ENCODE measurements around the gene EPN2. TPM values are rescaled to one million over a fixed set of nuclear protein-coding genes. Genes with fewer than 3 reads are reported as not detected.
"Not testable (repeated sequence)": the region's sequence is repeated elsewhere in the genome, so short reads cannot be mapped to it uniquely, and the experiment has no call there.

Gene EPN2
- 14.8 and 19.1 TPM in 2 replicates for total RNA-seq (2014; rRNA removed; shearing (Covaris generic); ENCODE audit: low replicate concordance)

DNA sequence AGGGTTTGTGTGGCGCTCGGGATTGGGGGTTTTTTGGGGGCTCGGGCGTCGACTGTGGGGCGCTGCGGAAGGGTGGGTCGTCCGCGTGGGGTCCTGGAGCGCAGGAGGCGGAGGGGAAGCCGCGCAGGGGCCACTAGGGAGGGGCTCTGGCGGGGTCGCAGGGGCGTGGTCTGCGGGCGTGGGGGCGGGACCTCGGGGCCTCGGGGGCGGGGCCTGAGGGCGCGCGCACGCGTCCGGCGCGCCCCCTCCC, at the start of gene EPN2:
Gene EPN2 (plus strand): TSS at position 228 of the 250 bp plus-strand sequence. CDS start 45,754 bp downstream, outside the sequence.
- DNase-seq (ENCODE audit: low read depth); in situ Hi-C loops (cut with HindIII; ENCODE audit: low pct_unique_long_range_greater_than_20kb, low sequenced_read_pairs): not testable (repeated sequence)

GRCh38 chr17:19187883-19188869, 49.0 kb upstream of the EPN2 start:
- in situ Hi-C loops (cut with HindIII; ENCODE audit: low pct_unique_long_range_greater_than_20kb, low sequenced_read_pairs); DNase-seq (ENCODE audit: low read depth): not testable (repeated sequence)

DNA sequence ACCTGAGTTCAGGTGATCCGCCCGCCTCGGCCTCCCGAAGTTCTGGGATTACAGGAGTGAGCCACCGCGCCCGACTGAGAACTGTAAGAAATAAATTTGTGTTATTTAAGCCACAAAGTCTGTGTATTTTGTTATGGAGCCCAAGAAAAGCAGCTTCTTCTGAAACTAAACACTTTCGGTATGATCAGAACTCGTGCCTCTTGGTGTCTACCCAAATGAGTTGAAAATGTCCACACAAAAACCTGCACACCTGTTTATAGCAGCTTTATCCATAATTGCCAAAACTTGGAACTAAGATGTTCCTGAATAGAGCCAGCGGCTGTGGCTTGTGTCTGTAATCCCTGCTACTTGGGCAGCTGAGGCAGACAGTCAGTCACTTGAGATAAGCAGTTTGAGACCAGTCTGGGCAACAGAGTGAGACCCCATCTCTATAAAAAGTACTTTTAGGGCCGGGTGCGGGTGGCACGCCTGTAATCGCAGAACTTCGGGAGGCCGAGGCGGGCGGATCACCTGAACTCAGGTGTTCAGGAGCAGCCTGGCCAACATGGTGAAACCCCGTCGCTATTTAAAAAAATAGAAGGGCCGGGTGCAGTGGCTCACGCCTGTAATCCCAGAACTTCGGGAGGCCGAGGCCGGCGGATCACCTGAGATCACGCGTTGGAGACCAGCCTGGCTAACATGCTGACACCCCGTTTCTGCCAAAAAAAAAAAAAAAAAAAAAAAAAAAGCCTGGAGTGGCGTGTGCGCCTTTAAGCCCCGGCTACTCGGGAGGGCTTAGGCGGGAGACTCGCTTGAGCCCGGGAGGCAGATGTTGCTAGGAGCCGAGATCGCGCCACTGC, 48.1 kb upstream of the EPN2 start:
- DNase-seq (ENCODE audit: low read depth); in situ Hi-C loops (cut with HindIII; ENCODE audit: low pct_unique_long_range_greater_than_20kb, low sequenced_read_pairs): not testable (repeated sequence)

GRCh38 chr17:19189781-19190405, 47.3 kb upstream of the EPN2 start:
- DNase-seq (ENCODE audit: low read depth); in situ Hi-C loops (cut with HindIII; ENCODE audit: low pct_unique_long_range_greater_than_20kb, low sequenced_read_pairs): not testable (repeated sequence)

DNA sequence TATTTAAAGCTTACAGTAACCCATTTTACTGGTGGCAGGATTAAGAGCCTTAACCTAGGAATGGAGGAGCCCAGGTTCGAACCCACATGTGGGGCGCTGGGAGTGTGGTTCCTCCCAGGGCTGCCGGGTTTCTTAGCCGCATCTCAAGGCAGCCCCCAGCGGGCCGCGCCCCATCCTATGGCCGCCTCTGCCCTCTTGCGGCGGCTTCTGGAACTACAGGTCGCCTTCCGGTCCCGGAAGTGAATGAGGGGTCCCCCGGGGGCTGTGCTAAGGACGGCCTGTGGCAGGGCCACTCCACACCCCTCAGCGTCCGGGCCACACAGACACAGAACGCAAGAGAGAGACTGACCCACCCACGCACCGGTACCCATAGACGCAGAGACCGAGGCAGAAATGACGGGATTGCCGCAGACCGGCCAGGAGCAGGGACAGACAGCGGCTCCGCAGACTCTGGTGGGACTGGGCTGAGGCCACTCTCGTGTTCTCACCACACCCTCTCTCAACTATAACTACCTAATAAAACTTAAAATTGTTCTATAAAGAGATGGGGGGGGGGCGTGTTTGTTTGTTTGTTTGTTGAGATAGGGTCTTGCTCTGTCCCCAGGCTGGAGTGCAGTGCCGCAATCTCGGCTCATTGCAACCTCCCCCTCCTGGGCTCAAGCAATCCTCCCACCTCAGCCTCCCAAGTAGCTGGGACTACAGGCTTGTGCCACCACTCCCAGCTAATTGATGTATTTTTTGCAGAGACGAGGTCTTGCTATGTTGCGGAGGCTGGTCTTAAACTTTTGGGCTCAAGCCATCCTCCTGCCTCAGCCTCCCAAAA, 40.6 kb upstream of the EPN2 start:
- in situ Hi-C loops (cut with HindIII; ENCODE audit: low pct_unique_long_range_greater_than_20kb, low sequenced_read_pairs); DNase-seq (ENCODE audit: low read depth): not testable (repeated sequence)

- in situ Hi-C loops (cut with HindIII; ENCODE audit: low pct_unique_long_range_greater_than_20kb, low sequenced_read_pairs); DNase-seq (ENCODE audit: low read depth): not testable (repeated sequence)
Observed at GRCh38 chr17:19202448-19202847, 34.7 kb upstream of the EPN2 start.

DNA sequence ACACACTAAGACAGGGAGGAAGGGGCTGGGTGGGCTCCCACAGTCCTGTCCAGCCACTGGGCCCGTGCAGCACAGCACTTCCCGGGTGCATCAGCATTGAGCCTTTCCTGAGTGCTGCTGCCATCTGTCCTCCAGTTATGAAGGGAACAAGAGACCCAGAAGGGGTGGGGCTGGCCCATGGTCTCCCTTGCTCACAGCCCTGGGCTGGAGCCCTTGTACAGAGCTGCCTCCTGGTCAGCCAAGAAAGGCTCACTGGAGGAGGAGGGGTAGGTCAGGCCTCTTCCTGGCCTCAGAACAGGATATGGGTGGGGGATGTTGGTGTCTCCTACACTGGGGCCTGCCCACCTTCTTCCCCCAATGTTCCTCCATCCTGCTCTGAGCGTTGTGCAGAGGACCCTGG, 33.7 kb upstream of the EPN2 start:
- DNase-seq (ENCODE audit: low read depth); in situ Hi-C loops (cut with HindIII; ENCODE audit: low pct_unique_long_range_greater_than_20kb, low sequenced_read_pairs): not testable (repeated sequence)

DNA sequence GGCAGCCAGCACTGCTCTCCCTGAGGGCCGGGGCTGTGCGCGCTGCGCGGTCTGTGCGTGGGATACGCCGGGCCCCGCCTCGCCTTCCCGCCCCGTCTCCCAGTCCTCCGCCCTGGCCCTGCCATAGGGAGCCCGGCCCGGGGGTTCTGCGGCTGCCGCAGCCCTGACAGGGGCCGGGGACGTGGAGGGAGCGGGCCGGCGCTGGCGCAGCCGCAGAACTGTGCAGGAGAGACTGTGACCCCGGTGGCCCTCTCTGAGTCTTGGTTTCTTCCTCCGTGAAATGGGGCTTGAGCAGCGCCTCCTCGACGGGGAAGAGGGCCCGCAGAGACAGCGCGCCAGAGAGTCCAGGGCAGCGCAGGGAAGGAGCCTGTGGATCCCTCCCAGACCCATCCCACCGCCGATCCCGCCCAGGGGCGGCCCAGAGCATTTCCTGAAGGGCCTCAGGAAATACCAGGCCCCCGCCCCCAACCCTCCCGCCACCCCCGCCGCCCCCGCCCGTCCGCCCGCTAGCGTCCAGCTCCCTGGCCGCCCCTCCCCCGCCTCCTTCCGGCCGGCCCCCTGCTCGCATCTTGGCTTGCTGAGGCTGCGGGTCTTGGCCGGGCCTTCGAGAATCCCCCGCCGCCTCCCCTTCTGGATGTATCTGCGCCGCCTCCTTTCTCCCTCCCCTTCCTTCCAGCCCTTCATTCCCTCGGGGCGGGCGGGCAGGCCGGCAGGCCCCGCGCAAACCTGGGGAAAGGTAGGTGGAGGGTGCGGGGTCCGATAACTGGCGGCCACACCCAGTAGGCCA, 21.9 kb upstream of the EPN2 start:
- in situ Hi-C loops (cut with HindIII; ENCODE audit: low pct_unique_long_range_greater_than_20kb, low sequenced_read_pairs) = not testable (repeated sequence)

DNA sequence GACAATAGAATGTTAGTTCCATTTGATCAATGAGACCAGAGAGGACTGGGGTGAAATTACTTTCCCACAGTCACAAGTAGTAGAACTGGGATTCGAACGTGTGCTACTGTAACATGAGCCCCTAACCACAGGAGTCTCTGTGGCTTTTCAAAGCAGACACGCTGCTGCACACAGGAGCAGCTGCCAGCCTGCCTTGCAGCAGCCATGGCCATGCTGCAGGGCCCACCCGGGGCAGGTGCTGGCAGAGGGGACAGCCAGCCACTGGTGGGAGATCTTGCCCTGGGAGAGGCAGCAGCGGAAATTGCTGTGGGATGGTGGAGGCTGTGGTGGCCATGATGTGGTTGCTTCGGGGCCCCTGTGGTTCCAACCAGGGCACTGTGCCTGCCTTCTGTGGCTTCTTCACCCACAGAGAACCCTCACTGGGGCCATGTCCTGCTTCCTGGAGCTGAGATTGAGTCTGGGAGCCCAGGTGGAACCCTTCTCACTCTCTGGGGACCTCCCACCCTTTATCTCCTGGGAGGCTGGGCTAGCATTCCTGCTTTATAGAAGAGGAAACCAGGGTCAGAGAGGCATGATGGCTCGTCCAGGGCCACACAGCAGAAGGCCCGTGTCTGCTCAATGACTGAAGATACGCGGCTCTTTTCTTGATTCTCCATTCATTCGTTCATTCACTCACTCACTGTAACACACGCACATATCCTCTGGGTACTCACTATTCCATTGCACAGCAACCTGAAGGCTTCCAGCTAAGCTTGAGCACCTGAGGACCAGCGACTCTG, 20.8 kb upstream of the EPN2 start:
- DNase-seq (ENCODE audit: low read depth); in situ Hi-C loops (cut with HindIII; ENCODE audit: low pct_unique_long_range_greater_than_20kb, low sequenced_read_pairs): not testable (repeated sequence)

More for the DNA sequence above, 21.9 kb upstream of the EPN2 start:
- not testable (repeated sequence) for DNase-seq (ENCODE audit: low read depth)

DNA sequence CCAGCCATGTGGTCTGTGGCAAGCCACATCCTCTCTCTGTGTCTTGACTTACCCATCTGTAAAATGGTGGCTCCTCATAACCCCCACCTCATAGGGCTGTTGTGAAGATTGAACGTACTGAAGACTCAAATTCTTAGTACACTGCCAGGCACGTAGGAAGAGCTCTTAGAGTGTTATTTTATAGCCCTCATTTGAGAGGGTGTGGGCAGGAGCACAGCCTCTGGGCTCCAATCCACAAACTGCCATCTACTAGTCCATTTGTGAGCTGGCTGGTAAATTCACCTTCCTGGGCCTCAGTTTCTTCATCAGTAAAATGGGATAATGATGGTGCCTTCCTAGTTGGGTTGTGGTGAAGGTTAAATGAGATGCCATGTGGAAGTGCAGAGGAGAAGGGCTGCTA, 18.3 kb upstream of the EPN2 start:
- DNase-seq (ENCODE audit: low read depth); in situ Hi-C loops (cut with HindIII; ENCODE audit: low pct_unique_long_range_greater_than_20kb, low sequenced_read_pairs): not testable (repeated sequence)

GRCh38 chr17:19219384-19219783, 17.8 kb upstream of the EPN2 start:
- in situ Hi-C loops (cut with HindIII; ENCODE audit: low pct_unique_long_range_greater_than_20kb, low sequenced_read_pairs); DNase-seq (ENCODE audit: low read depth): not testable (repeated sequence)

DNA sequence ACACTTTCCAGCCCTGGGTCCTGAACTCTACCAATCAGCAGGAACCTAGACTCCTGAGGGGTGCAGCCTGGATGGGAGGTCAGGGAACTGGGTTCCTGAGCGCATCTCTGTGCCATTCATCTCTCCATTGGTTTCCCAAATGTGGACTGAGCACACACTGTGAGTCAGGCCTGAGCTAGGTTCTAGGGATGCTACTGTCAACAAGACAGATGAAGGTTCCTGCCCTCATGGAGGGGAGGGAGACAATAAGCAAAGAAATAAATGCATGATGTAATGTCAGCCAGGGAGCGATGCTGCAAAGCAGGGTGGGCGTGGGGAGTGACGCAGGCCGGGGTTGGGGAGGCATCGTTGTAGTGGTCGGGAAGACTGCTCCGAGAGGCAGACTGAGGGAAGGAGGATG, 17.0 kb upstream of the EPN2 start:
- in situ Hi-C loops (cut with HindIII; ENCODE audit: low pct_unique_long_range_greater_than_20kb, low sequenced_read_pairs); DNase-seq (ENCODE audit: low read depth): not testable (repeated sequence)

- DNase-seq (ENCODE audit: low read depth); in situ Hi-C loops (cut with HindIII; ENCODE audit: low pct_unique_long_range_greater_than_20kb, low sequenced_read_pairs): not testable (repeated sequence)
Observed at GRCh38 chr17:19226610-19227588, 10.3 kb upstream of the EPN2 start.

DNA sequence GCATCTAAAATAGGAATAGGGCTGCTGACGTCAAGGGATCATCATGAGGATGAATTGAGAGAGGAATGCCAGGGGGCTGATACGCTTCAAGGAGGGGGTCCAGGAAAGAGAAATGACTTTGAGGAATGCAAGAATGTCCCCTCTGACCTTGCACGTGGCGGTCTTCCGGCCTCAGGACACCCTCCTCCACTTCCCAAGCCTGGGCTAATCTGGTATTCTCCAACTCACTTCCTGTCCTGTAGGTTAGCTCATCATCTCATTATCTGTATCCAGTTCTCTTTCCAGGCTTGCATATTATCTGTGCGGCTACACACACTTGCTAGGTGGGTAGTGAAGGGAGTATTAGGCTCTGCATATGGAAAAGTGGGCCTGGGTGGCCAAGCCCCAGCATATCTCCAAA, 2.5 kb upstream of the EPN2 start:
- in situ Hi-C loops (cut with HindIII; ENCODE audit: low pct_unique_long_range_greater_than_20kb, low sequenced_read_pairs); DNase-seq (ENCODE audit: low read depth): not testable (repeated sequence)

All from Caki2 (cell line).